HG02852 (cell line): ENCODE results near the gene MGST3.
"Not testable (repeated sequence)": the region's sequence is repeated elsewhere in the genome, so short reads cannot be mapped to it uniquely, and the experiment has no call there.

Experiments
- ATAC-seq: cut with Tn5 transposase; IDR thresholded peaks from one replicate; pipeline ENCODE4 v1.9.1; 2021; ENCODE audit warnings: mild to moderate bottlenecking, moderate library complexity; ENCODE audit not compliant: unreplicated experiment

MGST3 gene

GRCh38 chr1:165629151-165629550 lies 1.9 kb upstream of the MGST3 start:
- no peak for ATAC-seq

DNA sequence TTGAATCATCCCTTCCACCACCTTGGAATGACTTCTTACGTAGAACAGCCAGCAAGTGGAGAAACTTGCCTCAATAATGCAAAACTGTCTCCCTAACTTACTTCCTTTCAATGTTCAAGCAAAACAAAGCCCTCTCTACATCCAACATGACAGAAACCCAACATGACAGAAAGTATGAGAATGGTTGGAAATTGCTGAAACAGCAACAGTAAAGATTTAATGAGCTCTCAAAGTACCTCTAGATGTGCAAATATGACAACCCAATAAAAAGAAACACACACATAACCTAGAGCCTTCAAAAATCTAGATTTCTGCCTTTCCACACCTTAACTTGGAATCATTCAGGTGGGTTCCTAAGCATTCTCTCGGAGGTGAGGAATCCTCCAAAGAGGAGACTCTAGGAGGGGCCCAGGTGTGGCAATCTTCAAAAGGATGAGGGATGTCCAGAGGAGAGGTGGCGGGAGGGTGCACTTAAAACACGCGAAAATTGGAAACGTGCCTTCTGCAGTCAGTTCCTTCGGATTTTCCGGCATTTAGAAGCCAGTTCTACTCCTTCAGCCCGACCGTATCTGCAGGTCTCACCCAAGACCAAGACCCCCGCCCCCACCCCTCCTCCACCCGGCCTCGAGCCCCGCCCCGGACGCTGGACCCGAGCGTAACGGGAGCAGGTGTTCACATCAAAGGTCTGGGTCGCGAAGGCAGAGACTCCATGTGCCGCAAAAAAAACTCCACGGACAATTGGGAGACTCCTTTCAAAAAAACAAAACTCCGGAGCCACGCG lies 996 bp upstream of the MGST3 start:
- ATAC-seq, result peak; percentile 4

DNA sequence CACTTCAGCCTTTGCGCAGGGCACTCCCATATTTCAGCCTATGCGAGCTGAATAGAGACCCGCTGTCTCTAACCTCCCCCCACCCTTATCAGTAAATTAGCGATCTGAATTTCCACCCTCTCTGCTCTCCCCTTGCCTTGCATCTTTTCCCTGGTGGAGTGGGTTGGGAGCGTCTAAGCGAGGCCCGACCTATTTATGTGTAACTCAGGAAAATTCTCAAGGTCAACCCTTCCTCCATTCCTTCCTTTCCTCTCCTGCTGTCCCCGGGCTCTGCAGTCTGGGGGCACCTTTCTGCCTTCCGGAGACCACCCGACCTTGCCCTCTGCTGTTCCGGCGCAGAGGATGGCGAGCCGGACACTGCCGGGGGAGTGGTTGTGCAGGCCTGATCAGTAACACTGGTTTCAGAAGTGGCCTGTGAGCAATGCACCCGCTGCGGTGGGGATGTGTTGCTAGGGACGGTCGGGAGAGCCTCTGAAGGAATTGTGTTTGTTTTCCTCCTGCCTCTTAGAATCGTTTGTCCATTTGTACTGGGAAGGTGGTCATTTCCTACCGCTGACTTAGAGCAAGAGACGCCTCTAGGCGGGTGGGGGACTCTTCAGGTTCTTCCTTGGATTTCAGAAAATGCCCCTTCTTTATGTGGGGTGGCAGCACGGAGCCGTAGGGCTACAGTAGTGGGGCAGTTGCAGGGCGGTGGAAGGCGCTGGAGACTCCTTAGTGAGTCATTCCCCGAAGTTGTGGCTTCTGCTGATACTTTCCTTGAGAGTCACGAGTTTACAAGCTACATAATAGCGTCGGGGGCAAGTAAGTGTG lies 513 bp downstream of the MGST3 start:
- peak; percentile 29 for ATAC-seq

DNA sequence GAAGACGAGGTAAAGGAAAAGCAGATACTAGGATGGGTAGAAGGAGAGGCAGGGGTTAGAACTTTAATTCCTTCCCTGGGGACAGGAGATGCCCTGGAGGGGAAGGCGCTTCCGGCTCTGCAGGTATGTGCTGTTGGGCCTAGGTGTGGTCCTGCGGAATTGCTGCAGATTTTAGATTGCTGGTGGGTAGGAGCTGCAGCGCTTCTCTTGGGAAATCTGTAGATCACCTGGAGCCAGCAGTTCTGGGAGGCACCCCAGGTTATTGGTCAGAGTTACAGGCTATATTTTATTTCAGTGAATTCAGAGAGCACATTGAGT lies 1.1 kb downstream of the MGST3 start:
- ATAC-seq, result no peak

GRCh38 chr1:165632491-165632890 lies 1.5 kb downstream of the MGST3 start:
- ATAC-seq, result no peak

DNA sequence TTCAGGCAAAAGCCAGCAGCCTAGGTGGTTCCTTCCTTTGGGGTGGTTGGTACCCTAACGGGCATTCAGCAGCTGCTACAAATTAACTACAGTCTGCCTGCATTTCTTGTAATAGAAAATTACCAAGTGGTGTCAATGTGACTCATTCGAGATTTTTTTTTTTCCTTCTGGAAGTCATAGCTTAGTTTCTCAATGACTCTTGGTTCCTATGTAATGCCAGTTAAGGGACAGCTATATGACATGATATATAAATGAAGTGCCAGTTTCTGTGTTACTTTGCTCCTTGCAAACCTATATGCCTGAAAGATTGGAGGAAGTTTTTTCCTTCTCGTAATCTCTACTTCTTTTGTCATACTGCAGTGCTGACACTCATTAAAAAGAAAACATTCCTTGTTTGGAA lies 2.6 kb downstream of the MGST3 start:
- ATAC-seq, result no peak

- ATAC-seq, result no peak
Observed at GRCh38 chr1:165634154-165634921, 3.3 kb downstream of the MGST3 start.

- ATAC-seq, result no peak
Observed at GRCh38 chr1:165635329-165635728, 4.3 kb downstream of the MGST3 start.

- ATAC-seq, result no peak
Observed at GRCh38 chr1:165635823-165636222, 4.8 kb downstream of the MGST3 start.

GRCh38 chr1:165637427-165637826 lies 6.4 kb downstream of the MGST3 start:
- no peak for ATAC-seq

DNA sequence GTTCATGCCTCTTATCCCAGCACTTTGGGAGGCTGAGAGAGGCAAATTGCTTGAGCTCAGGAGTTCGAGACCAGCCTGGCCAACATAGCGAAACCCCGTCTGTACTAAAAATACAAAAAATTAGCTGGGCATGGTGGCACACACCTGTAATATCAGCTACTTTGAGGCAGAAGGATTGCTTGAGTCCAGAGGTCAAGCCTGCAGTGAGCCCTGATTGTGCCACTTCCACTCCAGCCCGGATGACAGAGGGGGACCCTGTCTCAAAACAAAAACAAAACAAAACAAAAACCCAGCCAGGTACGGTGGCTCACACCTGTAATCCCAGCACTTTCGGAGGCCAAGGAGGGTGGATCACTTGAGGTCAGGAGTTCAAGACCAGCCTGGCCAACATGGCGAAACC lies 7.2 kb downstream of the MGST3 start:
- not testable (repeated sequence) for ATAC-seq

DNA sequence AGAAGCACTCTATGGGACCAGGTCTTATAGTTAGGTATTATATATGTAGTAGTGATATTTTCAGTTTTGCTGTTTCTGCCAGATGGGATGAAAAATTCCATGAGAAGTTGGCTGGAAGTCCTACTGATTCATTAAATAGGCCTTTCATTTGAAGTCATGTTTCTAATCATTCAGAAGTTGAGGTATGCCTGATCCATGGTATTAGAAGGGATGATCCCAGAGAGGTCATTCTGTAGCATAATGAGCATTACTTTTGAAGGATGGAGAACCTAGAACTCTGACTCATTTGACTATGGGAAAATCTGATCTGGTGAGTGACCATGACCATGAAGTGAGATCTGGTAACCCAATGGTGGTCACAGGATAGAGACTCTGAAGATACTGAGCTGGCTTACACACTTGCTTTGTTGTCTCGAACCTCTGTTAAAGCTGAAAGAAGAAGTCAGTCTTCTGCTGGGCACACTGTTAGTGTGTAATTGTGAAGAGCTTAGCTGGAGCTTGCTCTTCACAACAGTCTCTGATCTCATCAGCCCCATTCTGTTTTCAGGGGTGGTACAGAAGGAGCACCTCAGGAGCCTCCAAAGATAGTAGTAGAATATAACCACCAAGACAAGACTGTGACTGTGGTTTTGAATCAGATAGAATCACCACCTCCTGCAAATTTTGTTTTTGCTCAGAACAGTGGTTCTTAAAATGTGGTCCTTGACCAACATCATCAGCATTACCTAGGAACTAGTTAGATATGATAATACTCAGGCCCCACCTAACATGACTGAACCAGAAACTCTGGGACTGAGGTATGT lies 9.0 kb downstream of the MGST3 start:
- peak; percentile 39 for ATAC-seq

- no peak for ATAC-seq
Observed at GRCh38 chr1:165641231-165641987, 10.4 kb downstream of the MGST3 start.

DNA sequence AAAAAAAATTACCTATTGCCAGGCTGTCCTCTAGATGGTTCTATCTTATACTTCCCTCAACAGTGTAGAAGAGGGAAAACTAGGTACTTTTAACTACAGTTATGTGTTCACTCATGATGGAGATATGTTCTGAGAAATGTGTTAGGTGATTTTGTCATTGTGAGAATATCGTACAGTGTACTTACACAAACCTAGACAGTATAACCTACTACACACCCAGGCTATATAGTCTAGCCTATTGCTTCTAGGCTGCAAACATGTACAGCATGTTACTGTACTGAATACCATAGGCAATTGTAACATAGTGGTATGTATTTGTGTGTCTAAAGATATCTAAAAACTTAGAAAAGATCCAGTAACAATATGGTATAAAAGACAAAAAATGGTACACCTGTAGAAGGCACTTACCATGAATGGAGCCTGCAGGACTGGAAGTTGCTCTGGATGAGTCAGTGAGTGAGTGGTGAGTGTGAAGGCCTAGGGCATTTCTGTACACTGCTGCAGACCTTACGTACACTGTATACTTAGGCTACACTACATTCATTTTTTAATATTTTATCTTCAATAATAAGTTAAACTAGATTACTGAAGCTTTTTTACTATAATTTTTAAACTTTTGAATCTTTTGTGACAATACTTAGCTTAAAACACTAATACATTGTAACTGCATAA lies 13.2 kb downstream of the MGST3 start:
- ATAC-seq, result no peak

DNA sequence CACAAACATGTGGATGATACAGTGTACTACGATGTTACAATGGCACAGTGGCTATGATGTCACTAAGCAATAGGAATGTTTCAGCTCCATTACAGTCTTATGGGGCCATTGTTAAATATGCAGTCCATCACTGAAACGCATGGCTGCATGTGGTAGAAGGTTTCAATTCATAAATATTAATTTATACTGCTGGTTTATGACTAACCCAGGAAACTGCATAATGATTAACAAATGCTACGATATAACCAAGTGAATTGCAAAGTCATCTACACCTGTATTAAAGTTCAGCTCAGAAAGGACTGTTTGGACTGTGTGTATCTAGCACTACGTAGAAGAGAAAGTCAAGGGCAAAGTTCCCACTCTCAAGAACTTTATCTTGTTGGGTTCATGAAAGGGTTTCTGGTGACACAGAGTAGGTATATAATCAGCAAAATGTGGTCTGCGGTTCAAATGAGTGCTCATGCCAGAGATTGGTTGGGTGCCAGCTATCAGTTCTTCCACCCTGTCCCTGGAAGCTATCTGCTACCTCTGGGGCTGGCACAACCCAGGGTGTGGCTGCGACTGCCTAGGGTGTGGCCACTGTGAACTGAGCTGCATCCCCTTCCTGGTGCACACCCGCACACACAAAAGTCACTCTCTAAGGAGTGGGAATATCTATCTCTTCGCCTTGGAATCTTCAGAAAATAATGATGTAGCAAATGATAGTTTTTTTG lies 14.8 kb downstream of the MGST3 start:
- no peak for ATAC-seq

DNA sequence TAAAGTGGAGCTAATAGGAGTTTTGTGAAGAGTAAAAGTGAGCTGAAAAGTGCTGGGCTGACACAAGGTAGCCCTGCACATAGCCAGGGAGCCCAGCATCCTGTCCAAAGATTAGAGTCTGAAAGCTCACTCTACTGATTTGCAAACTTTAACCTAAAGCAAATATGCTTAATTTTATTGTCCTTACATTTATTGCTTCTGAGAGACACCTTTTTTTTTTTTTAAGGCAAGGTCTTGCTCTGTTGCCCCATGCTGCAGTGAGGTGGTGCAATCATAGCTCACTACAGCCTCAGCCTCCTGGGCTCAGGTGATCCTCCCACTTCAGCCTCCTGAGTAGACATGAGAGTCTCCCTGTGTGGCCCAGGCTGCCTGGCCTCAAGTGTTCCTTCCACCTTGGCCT lies 16.5 kb downstream of the MGST3 start:
- no peak for ATAC-seq

DNA sequence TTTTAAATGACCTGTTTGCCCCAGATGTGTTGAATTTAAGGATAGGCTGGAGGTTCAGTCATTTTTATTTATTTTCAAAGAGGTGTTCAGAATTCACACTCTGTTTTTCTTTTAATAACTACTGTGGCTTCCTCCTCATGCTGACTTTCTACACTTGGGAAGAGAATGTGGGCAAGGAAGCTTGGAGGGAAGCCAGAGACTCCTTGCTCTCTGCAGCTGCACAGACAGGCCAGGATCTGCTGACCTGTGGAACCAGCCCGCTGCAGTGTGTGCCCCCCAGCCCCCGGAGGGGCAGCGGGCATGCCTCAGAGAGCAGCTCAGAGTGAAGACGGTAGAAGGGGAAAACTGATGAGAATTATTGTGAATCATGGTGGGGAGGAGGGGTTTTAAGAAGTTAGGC lies 16.9 kb downstream of the MGST3 start:
- no peak for ATAC-seq

DNA sequence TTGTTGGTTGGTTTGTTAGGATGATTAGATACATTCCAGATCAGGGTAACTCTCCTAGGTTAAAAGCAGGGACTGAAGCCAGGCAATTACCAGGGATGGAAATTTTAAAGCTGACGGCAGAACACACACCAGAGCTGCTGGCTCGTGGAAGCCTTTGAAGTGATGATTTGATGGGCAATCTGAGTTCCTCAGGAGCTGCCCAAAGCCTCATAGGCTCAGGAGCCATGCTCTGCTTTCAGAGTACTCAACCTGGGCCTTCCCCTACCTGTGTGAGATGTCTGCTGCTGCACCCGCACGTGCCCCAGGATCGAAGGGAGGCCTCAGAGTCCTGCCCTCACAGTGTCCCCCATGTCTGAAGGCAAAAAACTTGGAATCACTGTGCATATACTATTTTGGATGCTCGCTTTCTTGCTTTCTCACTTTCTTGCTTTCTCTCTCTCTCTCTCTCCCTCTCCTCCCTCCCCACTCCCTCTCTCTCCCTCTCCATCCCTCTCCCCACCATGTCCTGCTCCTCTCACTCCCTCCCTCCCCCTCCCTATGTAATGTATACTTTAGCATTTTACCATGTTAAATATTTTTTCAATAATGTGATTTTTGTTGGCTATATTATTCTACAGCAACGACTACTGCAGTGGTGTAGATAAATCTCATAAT lies 18.0 kb downstream of the MGST3 start:
- ATAC-seq, result no peak
